SIG-M5 (cell line): ENCODE measurements around the gene TRMU.
"Not testable (repeated sequence)": the region's sequence is repeated elsewhere in the genome, so short reads cannot be mapped to it uniquely, and the experiment has no call there.

Experiments used
- DNase-seq: peaks from one replicate; lab custom pipeline; 2025; lab: John Stamatoyannopoulos, UW

Gene TRMU

GRCh38 chr22:46300491-46300890 is 35.0 kb upstream of the TRMU start:
- no peak for DNase-seq

DNA sequence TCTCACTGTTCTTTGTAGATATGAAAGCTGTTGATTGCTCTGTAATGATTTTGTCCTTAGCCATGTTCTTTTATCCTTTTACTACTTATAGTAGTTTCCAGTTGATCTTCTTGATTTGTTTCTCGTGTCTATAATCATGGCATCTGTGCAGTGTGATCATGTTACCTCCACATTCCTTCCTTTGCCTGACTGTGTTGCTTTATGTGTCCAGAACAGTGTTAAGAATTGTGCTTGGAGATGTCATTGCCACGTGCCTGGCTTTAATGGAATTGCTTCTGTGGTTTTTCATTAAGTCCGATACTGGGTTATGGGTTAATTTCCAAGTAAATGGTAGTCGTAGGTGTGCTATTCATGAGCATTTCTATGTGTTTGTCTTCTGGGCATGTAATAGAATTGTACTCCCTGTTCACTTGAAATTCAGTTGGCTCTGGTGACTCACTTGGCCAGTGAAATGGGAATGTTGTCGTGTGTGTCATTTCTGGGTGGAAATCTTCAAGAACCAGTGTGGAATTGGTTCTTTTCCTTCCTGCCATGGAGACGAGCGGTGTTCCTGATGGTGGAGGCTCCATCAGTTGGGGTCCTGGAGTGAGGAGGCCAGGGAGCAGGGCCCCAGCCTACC is 32.1 kb upstream of the TRMU start:
- no peak for DNase-seq

DNA sequence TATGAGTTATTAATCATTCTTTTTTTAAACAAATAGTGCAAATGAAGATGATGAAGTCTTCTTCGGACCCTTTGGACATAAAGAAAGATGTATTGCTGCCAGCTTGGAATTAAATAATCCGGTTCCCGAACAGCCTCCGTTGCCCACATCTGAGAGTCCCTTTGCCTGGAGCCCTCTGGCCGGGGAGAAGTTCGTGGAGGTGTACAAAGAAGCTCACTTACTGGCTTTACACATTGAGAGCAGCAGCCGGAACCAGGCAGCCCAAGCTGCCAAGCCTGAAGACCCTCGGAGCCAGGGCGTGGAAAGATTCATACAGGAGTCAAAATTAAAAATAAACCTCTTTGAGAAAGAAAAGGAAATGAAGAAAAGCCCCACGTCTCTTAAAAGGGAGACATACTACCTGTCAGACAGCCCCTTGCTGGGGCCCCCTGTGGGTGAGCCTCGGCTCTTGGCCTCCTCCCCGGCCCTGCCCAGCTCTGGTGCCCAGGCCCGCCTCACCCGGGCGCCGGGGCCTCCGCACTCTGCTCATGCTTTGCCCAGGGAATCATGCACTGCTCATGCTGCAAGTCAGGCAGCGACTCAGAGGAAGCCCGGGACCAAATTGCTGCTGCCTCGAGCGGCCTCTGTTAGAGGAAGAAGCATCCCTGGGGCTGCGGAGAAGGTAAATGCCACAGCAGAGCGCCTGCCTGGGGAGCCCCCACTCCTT is 27.1 kb upstream of the TRMU start:
- DNase-seq, result no peak

DNA sequence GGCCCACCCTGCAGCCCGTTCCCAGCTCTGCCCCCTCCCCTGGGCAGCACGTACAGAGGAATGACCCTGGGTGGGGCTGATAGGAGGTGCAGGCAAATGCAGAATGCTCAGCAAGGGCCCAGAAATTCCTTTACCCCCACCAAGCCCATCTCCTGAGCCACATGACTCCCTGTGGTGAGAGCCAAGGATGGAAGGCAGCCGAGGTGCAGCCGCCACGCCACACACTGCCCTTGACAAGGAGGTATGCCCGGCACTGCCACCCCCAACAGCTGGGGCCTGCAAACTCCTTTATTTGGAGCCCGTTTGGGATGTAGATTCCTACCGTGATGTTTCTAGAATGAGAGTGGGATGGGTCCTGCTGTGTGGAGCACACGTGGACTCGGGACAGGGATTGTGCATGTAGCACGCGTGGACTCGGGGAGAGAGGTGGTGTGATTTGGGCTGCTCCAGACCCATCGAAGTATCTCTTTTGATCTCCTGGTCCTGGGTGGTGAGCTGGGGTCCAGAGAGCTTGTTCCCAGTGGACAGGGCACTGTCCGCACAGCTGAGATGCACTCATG is 25.9 kb upstream of the TRMU start:
- DNase-seq, result no peak

- DNase-seq, result no peak
Observed at GRCh38 chr22:46312056-46312455, 23.5 kb upstream of the TRMU start.

DNA sequence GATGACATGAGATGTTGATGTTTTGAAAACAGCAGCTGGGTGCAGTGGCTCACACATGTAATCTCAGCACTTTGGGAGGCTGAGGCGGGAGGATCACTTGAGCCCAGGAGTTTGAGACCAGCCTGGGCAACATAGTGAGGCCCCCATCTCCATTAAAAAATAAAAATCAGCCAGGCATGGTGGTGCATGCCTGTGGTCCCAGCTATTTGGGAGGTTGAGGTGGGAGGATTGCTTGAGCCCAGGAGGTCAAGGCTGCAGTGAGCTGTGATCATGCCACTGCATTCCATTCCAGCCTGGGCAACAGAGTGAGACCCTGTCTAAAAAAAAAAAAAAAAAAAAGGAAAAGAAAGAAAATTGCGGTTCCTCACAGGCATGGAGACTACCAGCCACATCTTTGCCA is 22.7 kb upstream of the TRMU start:
- not testable (repeated sequence) for DNase-seq

GRCh38 chr22:46315976-46316375 is 19.5 kb upstream of the TRMU start:
- no peak for DNase-seq

GRCh38 chr22:46317646-46318045 is 17.9 kb upstream of the TRMU start:
- no peak for DNase-seq

- no peak for DNase-seq
Observed at GRCh38 chr22:46318576-46318975, 16.9 kb upstream of the TRMU start.

DNA sequence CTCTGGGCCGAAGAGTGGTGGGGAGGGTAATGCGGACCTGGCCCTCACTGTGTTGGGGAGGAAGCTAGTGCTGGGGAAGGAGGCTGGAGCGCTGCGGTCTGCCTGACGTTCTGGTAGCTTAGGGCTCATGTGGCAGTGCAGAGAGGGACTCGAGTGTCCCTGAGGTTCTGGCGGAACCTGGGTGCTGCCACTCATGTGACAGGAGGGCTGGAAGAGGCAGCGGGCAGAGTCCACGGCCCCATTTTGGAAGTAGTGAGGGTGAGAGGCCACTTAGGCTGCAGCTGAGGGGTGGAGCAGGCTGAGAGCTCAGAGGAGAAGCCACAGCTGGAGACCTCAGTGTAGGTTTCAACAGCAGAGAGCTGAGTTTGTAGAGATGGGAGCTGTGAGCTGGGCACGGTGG is 16.2 kb upstream of the TRMU start:
- no peak for DNase-seq

DNA sequence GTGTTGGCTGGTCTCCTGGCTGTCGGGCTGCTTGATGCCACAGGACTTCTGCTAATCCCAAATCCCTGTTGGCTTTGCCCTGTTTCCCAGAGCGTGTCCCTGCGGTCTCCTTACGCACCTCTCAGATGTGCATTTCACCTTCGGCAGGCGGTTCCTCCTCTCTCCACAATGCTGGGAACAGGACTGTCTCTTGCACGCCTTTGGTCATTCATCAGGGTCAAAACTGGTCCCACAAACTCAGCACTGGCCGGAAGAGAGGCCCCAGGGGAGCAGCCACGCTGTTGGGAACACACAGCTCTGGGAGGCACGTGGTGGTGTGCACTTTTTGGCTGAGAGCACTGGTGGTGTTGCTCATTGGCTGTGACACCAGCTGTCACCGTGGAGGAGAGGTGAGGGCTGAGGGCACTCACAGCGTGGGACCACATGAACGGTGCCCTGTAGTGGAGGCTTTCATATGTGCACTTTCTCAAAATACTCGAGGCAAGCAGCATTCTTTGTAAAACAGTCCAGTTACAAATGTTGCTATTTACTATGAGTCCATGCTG is 15.3 kb upstream of the TRMU start:
- no peak for DNase-seq

DNA sequence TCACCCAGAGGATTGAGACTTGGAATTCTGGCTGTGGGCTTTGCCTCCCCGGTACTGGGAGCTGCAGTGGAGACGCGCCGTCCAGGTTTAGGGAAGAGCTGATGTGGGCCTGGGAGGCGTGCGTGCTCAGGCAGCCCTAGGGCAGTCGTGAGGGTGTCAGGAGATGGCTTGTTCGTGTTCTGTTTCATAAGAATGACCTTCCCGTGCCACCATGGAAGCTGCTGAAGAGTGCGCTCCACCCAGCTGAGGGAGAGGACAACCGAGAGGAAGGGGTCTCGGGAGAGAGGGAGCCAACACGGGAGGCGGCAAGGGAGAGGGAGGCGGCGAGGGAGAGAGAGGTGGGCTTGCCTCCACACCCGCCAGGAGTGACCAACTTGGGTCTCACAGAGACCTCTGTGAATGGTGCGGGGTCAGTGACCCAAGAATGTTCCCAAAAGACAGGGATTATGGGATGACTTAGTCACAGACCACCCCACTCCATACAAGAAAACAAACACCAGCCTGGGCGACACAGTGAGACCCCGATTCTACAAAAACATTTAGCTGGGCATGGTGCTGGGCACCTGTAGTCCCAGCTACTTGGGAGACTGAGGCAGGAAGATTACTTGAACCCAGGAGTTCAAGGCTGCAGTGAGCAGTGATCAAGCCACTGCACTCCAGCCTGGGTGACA is 14.7 kb upstream of the TRMU start:
- DNase-seq, result no peak

- DNase-seq, result no peak
Observed at GRCh38 chr22:46322711-46323110, 12.8 kb upstream of the TRMU start.

- no peak for DNase-seq
Observed at GRCh38 chr22:46323162-46323561, 12.4 kb upstream of the TRMU start.

DNA sequence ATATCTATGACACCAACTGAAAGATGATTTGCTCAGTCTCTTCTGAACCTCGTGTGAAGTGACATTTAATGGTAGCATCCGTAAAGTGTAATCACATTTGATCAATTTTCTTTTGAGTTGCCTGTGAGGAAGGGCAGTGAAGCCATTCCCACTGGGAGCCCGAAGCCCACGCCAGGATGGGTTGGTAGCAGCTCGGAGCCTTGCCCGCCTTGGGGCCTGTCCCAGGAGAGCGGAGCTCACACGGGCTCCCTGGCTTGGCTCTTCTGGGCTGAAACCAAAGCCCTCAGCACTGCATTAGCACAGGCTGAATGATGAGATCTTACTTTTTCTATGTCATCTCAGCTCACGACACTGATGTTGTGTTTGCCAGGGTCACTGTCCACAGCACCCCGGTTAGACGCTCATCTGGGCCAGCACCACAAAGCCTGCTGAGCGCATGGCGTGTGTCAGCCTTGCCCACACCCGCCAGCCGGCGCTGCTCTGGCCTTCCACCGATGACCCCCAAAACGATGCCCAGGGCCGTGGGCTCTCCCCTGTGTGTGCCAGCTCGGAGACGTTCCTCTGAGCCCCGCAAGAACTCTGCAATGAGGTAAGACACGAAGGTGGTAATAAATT is 9.3 kb upstream of the TRMU start:
- DNase-seq, result no peak

GRCh38 chr22:46327691-46328465 is 7.6 kb upstream of the TRMU start:
- no peak for DNase-seq

- no peak for DNase-seq
Observed at GRCh38 chr22:46328797-46329196, 6.7 kb upstream of the TRMU start.

GRCh38 chr22:46329616-46330015 is 5.9 kb upstream of the TRMU start:
- no peak for DNase-seq

DNA sequence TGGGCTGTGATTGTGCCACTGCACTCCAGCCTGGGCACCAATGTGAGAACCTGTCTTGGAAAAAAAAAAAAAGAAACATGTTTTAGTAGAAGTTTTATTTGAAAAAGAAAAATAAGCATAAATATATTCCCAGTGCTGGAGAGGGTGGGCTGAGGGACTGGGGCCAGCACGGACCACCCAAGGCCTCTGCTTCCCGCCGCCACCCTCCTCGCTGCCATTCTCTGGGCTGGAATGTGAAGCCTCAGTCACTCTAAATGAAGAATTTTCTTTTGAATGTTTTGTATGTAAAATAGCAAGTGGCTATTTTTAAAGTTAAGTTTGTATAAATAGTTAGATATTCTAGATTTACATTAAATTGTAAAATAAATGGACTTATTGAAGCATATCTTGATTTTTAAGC is 5.1 kb upstream of the TRMU start:
- no peak for DNase-seq

DNA sequence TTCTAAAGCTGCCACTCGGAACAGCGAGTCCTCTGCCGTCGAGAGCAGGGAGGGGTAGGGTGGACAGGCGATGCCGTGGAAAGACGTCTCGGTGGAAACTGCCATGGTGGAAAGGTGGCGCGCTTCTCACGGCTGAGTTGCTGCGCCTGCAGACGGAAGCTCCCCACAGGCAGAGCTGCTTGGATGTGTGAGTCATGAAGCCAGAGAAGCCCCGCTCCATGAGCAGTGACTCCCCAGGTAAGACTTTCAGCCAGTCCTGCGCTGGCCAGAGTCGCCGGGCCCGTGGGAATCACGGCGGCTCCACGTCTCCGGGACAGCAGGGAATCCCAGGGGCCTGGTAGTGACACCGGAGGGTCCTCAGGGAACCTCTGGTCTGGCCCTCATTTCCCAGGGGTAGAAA is 4.0 kb upstream of the TRMU start:
- no peak for DNase-seq
